K562 (cell line): ENCODE results near the gene ARFGAP1. TPM values are rescaled to one million over a fixed set of nuclear protein-coding genes. Genes with fewer than 3 reads are reported as not detected.

Experiments
- BRF2 ChIP-seq: IDR thresholded peaks from 3 replicates; pipeline ENCODE4 v1.6.1; 2011; ENCODE audit warnings: borderline replicate concordance, mild to moderate bottlenecking; ENCODE audit not compliant: insufficient read length, insufficient read depth
- DIDO1 ChIP-seq: fragments of 450-650 bp; IDR thresholded peaks from 2 replicates; pipeline ENCODE4 v1.6.1; 2016; ENCODE audit warnings: low read depth, missing biosample characterization, missing genetic modification characterization
- ELF2 ChIP-seq: fragments of 250-450 bp; sonication (Bioruptor Pico); IDR thresholded peaks from 2 replicates; pipeline ENCODE4 v1.5.0; 2021; ENCODE audit warnings: mild to moderate bottlenecking
- ERF ChIP-seq: fragments of 450-650 bp; formaldehyde crosslinking; IDR thresholded peaks from 2 replicates; pipeline ENCODE4 v1.4.0; 2020; ENCODE audit warnings: mild to moderate bottlenecking, mixed read lengths
- KDM2B ChIP-seq: fragments of 250-450 bp; sonication (Bioruptor Pico); IDR thresholded peaks from 2 replicates; pipeline ENCODE4 v1.8.0; 2021; ENCODE audit warnings: mild to moderate bottlenecking, moderate library complexity
- KLF1 ChIP-seq: fragments of 450-650 bp; IDR thresholded peaks from 2 replicates; pipeline ENCODE4 v1.6.1; 2016; ENCODE audit warnings: missing genetic modification characterization, missing compliant biosample characterization
- MED1 ChIP-seq: sonication (generic); formaldehyde crosslinking; IDR thresholded peaks from 2 replicates; pipeline ENCODE4 v1.8.1; 2023; ENCODE audit warnings: missing genetic modification reagents, borderline replicate concordance
- MYC ChIP-seq, 2 experiments: fragments of 250-450 bp in 1 of 2; sonication (Bioruptor Pico) in 1 of 2; IDR thresholded peaks; 2 replicates each; pipeline versions ENCODE4 v1.5.1 to v1.6.1; 2012 to 2021; ENCODE audit warnings: low read depth in 2 of 2, borderline replicate concordance in 1 of 2, improper control_type of control experiment in 1 of 2, low read length in 1 of 2, mild to moderate bottlenecking in 1 of 2, moderate library complexity in 1 of 2
- NR2C1 ChIP-seq, 2 experiments: fragments of 450-650 bp; IDR thresholded peaks; 2 replicates each; pipeline ENCODE4 v1.6.1; 2017; ENCODE audit warnings: mild to moderate bottlenecking in 2 of 2, antibody characterized with exemption in 1 of 2, inconsistent platforms in 1 of 2, missing compliant biosample characterization in 1 of 2, missing genetic modification characterization in 1 of 2
- PTRF ChIP-seq: fragments of 450-650 bp; IDR thresholded peaks from 2 replicates; pipeline ENCODE4 v1.6.1; 2016; ENCODE audit warnings: mild to moderate bottlenecking, missing genetic modification characterization, missing compliant biosample characterization
- SMAD3 ChIP-seq: fragments of 450-650 bp; formaldehyde crosslinking; conservative IDR thresholded peaks from 2 replicates; pipeline ENCODE4 v1.4.0; 2020; ENCODE audit warnings: mild to moderate bottlenecking
- ZBTB12 ChIP-seq: fragments of 250-450 bp; sonication (Bioruptor Pico); IDR thresholded peaks from 2 replicates; pipeline ENCODE4 v1.4.0; 2020
- ZC3H8 ChIP-seq: fragments of 450-650 bp; IDR thresholded peaks from 2 replicates; pipeline ENCODE4 v1.6.1; 2017
- ZNF239 ChIP-seq: fragments of 250-450 bp; sonication (Bioruptor Pico); IDR thresholded peaks from 2 replicates; pipeline ENCODE4 v1.4.0; 2020; ENCODE audit warnings: mild to moderate bottlenecking
- ZNF766 ChIP-seq: fragments of 200-800 bp; sonication (Bioruptor generic); conservative IDR thresholded peaks from 2 replicates; pipeline ENCODE4 v1.6.1; 2016; ENCODE audit warnings: missing genetic modification characterization, missing compliant biosample characterization
- polyA plus RNA-seq, 8 experiments: library from polyadenylated mRNA; depleted of rRNA in 4 of 8; stranded (reverse) in 5 of 8; unstranded in 3 of 8; fragments of >200 nt; fragmentation: Nextera tagmentation in 2 of 8; fragmentation: Illumina TruSeq in 1 of 8; extraction: Ambion mirVana in 2 of 8; extraction: Trizol in 1 of 8; gene quantifications; 2 replicates each; pipeline versions ENCODE4 v1.2.1 to v1.2.3, GENCODE V29; 2011 to 2014; ENCODE audit warnings: inconsistent platforms in 1 of 8, missing spikeins in 1 of 8
- total RNA-seq, 7 experiments: library from RNA; depleted of rRNA in 6 of 7; stranded (reverse); fragments of >200 nt in 6 of 7; fragmentation: Illumina TruSeq in 2 of 7; extraction: Trizol in 2 of 7; gene quantifications; 2 replicates each; pipeline versions ENCODE4 v1.2.1 to v1.2.3, GENCODE V29; 2011 to 2021; ENCODE audit warnings: low replicate concordance in 1 of 7
- TF ChIP-seq, protein P1 (sequence below), 2 experiments: fragments of 250-450 bp in 1 of 2; fragments of 450-650 bp in 1 of 2; sonication (Bioruptor Pico) in 1 of 2; IDR thresholded peaks; 2 replicates each; pipeline versions ENCODE4 v1.6.1 to v1.8.0; 2016 to 2021; ENCODE audit warnings: mild to moderate bottlenecking in 2 of 2, moderate library complexity in 2 of 2, missing compliant biosample characterization in 1 of 2, missing genetic modification characterization in 1 of 2
- TF ChIP-seq, protein P2 (sequence below), 2 experiments: IDR thresholded peaks; 2 replicates each; pipeline ENCODE4 v1.6.1; 2012; ENCODE audit warnings: improper control_type of control experiment in 2 of 2, low read depth in 2 of 2, low read length in 2 of 2, borderline replicate concordance in 1 of 2
- TF ChIP-seq, protein P3 (sequence below), 3 experiments: fragments of 200-800 bp in 1 of 3; fragments of 250-450 bp in 1 of 3; fragments of 450-650 bp in 1 of 3; sonication (Bioruptor Pico) in 1 of 3; sonication (Bioruptor generic) in 1 of 3; formaldehyde crosslinking in 1 of 3; IDR thresholded peaks; 2 replicates each; pipeline versions ENCODE4 v1.6.1 to v1.8.0; 2016 to 2022; ENCODE audit warnings: mild to moderate bottlenecking in 2 of 3, missing genetic modification characterization in 2 of 3, missing compliant biosample characterization in 1 of 3, moderate library complexity in 1 of 3

ARFGAP1 gene
- total and polyA plus RNA-seq, 9 of the 15 experiments (the other 6 are each of a cell fraction or from before 2014, with no cell fraction given): 0.53 to 102 (median 33.5) TPM

DNA sequence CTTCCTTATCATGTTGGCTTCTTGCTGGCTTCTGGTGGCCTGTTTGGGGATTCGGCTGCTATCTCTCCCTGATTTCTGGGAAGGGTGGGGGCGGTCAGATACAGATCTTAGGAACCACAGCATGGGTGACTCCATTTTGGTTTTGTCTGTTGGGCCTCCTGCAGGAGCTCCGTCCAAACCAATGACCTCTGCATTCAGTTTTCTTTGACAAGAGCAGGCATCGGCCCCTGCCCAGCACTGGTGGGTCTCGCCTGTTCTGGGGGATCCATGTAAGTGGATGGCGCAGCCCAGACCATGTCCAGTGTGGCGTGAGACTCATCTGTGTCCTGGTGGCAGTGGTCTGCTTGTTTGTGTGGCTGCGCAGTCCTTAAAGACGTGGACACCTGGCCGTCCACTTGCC, 8.6 kb upstream of the ARFGAP1 start (continued):
- no peak for TF ChIP-seq ZC3H8
- TF ChIP-seq NR2C1 (IDR thresholded peaks at IDR 0.05): no peak
- peak; percentile 87 for TF ChIP-seq NR2C1 (tag; IDR thresholded peaks at IDR 0.05)
- peak; percentile 84 for TF ChIP-seq KLF1 (tag)
- TF ChIP-seq ELF2 (CRISPR knock-in tag): peak; percentile 81
- peak; percentile 91 for TF ChIP-seq SMAD3 (CRISPR knock-in tag)
- no peak for TF ChIP-seq MYC (IDR thresholded peaks at IDR 0.05; ENCODE audit: low read depth, low read length)
- peak; percentile 94 for TF ChIP-seq MYC (CRISPR knock-in tag; IDR thresholded peaks at IDR 0.05; ENCODE audit: borderline replicate concordance, low read depth)
- peak; percentile 93 for TF ChIP-seq ZNF766 (CRISPR knock-in tag)
- TF ChIP-seq ZNF239 (CRISPR knock-in tag): peak; percentile 88
- TF ChIP-seq ERF (CRISPR knock-in tag): peak; percentile 84; the same call in 1 of the 2 replicates
- no peak for TF ChIP-seq BRF2
- peak; percentile 75; the same call in 1 of the 2 replicates for TF ChIP-seq PTRF (tag)
- no peak for TF ChIP-seq MED1
- TF ChIP-seq, protein P1, sequence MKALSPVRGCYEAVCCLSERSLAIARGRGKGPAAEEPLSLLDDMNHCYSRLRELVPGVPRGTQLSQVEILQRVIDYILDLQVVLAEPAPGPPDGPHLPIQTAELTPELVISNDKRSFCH (CRISPR knock-in tag; IDR thresholded peaks at IDR 0.05): no peak
- TF ChIP-seq, protein P1 (tag; IDR thresholded peaks at IDR 0.05): peak; percentile 97
- TF ChIP-seq, protein P2, sequence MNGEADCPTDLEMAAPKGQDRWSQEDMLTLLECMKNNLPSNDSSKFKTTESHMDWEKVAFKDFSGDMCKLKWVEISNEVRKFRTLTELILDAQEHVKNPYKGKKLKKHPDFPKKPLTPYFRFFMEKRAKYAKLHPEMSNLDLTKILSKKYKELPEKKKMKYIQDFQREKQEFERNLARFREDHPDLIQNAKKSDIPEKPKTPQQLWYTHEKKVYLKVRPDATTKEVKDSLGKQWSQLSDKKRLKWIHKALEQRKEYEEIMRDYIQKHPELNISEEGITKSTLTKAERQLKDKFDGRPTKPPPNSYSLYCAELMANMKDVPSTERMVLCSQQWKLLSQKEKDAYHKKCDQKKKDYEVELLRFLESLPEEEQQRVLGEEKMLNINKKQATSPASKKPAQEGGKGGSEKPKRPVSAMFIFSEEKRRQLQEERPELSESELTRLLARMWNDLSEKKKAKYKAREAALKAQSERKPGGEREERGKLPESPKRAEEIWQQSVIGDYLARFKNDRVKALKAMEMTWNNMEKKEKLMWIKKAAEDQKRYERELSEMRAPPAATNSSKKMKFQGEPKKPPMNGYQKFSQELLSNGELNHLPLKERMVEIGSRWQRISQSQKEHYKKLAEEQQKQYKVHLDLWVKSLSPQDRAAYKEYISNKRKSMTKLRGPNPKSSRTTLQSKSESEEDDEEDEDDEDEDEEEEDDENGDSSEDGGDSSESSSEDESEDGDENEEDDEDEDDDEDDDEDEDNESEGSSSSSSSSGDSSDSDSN (IDR thresholded peaks at IDR 0.05; ENCODE audit: borderline replicate concordance in 1 of 2, low read depth in 2 of 2, low read length in 2 of 2): no peak
- TF ChIP-seq, protein P3, sequence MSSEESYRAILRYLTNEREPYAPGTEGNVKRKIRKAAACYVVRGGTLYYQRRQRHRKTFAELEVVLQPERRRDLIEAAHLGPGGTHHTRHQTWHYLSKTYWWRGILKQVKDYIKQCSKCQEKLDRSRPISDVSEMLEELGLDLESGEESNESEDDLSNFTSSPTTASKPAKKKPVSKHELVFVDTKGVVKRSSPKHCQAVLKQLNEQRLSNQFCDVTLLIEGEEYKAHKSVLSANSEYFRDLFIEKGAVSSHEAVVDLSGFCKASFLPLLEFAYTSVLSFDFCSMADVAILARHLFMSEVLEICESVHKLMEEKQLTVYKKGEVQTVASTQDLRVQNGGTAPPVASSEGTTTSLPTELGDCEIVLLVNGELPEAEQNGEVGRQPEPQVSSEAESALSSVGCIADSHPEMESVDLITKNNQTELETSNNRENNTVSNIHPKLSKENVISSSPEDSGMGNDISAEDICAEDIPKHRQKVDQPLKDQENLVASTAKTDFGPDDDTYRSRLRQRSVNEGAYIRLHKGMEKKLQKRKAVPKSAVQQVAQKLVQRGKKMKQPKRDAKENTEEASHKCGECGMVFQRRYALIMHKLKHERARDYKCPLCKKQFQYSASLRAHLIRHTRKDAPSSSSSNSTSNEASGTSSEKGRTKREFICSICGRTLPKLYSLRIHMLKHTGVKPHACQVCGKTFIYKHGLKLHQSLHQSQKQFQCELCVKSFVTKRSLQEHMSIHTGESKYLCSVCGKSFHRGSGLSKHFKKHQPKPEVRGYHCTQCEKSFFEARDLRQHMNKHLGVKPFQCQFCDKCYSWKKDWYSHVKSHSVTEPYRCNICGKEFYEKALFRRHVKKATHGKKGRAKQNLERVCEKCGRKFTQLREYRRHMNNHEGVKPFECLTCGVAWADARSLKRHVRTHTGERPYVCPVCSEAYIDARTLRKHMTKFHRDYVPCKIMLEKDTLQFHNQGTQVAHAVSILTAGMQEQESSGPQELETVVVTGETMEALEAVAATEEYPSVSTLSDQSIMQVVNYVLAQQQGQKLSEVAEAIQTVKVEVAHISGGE (CRISPR knock-in tag; IDR thresholded peaks at IDR 0.05): peak in 1 of 3 experiments; percentile 26; a peak in 1 of 6 replicates
- no peak for TF ChIP-seq KDM2B (CRISPR knock-in tag)
- TF ChIP-seq ZBTB12 (CRISPR knock-in tag): peak; percentile 49; the same call in 1 of the 2 replicates
- peak; percentile 29; the same call in 1 of the 2 replicates for TF ChIP-seq DIDO1 (tag)
